Measurements from ENCODE around the gene GATD1. TPM values are rescaled to one million over a fixed set of nuclear protein-coding genes. Genes with fewer than 3 reads are reported as not detected.

Gene GATD1
- total and polyA plus RNA-seq, 9 of the 15 experiments (the other 6 are each of a cell fraction or from before 2014, with no cell fraction given), result 2.8 to 144 (median 36.9) TPM

DNA sequence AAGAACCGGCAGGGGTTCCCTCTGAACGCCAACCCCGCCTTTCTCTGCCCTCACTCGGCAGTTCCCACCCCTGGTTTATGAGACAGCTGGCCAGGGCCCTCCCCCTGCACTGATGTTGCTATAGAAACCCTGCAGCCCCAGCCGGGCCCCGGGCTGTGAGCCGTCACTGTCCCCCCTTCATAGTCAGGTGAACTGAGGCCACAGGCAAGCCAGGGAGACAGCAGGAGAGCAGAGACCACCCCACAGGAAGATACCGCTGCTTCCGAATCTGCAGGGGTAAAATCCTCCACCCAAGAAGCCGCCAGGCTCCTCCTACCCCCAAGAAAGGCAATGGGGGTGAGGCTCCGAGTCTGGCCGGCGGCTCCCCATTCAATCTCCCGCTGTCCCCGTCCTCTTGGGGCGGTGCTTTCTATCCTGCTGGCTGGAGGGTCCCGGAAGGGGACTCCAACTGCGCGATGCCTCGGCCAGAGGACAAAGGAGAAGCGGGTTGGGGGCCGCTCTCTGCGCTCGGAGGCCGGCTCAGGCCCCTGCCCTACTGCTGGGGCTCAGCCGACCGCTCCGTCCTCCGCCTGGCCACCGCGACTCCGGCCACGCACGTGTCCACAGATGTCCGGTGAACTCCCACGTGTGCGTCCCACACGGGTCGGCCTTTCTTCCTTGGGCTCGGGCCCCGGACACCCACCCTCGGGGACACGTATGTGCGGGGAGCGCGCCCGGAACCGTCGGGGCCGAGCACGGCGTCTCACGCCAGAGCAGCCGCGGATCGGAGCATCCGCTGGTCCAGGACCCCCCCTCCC is 20.2 kb upstream of the GATD1 start (continued):
- TF ChIP-seq, protein P1, sequence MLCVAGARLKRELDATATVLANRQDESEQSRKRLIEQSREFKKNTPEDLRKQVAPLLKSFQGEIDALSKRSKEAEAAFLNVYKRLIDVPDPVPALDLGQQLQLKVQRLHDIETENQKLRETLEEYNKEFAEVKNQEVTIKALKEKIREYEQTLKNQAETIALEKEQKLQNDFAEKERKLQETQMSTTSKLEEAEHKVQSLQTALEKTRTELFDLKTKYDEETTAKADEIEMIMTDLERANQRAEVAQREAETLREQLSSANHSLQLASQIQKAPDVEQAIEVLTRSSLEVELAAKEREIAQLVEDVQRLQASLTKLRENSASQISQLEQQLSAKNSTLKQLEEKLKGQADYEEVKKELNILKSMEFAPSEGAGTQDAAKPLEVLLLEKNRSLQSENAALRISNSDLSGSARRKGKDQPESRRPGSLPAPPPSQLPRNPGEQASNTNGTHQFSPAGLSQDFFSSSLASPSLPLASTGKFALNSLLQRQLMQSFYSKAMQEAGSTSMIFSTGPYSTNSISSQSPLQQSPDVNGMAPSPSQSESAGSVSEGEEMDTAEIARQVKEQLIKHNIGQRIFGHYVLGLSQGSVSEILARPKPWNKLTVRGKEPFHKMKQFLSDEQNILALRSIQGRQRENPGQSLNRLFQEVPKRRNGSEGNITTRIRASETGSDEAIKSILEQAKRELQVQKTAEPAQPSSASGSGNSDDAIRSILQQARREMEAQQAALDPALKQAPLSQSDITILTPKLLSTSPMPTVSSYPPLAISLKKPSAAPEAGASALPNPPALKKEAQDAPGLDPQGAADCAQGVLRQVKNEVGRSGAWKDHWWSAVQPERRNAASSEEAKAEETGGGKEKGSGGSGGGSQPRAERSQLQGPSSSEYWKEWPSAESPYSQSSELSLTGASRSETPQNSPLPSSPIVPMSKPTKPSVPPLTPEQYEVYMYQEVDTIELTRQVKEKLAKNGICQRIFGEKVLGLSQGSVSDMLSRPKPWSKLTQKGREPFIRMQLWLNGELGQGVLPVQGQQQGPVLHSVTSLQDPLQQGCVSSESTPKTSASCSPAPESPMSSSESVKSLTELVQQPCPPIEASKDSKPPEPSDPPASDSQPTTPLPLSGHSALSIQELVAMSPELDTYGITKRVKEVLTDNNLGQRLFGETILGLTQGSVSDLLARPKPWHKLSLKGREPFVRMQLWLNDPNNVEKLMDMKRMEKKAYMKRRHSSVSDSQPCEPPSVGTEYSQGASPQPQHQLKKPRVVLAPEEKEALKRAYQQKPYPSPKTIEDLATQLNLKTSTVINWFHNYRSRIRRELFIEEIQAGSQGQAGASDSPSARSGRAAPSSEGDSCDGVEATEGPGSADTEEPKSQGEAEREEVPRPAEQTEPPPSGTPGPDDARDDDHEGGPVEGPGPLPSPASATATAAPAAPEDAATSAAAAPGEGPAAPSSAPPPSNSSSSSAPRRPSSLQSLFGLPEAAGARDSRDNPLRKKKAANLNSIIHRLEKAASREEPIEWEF (CRISPR knock-in tag; IDR thresholded peaks at IDR 0.05), result no peak
- peak; percentile 53 for TF ChIP-seq RBM22 (IDR thresholded peaks at IDR 0.05; ENCODE audit: low read depth, low read length, poor library complexity, severe bottlenecking)
- TF ChIP-seq STAG1 (CRISPR knock-in tag; IDR thresholded peaks at IDR 0.05; ENCODE audit: borderline replicate concordance), result 0 out of 2 replicates have a peak, but pooled peaks have one; percentile 22
- TF ChIP-seq, protein P2, sequence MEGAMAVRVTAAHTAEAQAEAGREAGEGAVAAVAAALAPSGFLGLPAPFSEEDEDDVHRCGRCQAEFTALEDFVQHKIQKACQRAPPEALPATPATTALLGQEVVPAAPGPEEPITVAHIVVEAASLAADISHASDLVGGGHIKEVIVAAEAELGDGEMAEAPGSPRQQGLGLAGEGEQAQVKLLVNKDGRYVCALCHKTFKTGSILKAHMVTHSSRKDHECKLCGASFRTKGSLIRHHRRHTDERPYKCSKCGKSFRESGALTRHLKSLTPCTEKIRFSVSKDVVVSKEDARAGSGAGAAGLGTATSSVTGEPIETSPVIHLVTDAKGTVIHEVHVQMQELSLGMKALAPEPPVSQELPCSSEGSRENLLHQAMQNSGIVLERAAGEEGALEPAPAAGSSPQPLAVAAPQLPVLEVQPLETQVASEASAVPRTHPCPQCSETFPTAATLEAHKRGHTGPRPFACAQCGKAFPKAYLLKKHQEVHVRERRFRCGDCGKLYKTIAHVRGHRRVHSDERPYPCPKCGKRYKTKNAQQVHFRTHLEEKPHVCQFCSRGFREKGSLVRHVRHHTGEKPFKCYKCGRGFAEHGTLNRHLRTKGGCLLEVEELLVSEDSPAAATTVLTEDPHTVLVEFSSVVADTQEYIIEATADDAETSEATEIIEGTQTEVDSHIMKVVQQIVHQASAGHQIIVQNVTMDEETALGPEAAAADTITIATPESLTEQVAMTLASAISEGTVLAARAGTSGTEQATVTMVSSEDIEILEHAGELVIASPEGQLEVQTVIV (CRISPR knock-in tag; IDR thresholded peaks at IDR 0.05; ENCODE audit: borderline replicate concordance), result no peak
- TF ChIP-seq, protein P3, sequence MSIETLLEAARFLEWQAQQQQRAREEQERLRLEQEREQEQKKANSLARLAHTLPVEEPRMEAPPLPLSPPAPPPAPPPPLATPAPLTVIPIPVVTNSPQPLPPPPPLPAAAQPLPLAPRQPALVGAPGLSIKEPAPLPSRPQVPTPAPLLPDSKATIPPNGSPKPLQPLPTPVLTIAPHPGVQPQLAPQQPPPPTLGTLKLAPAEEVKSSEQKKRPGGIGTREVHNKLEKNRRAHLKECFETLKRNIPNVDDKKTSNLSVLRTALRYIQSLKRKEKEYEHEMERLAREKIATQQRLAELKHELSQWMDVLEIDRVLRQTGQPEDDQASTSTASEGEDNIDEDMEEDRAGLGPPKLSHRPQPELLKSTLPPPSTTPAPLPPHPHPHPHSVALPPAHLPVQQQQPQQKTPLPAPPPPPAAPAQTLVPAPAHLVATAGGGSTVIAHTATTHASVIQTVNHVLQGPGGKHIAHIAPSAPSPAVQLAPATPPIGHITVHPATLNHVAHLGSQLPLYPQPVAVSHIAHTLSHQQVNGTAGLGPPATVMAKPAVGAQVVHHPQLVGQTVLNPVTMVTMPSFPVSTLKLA (conservative IDR thresholded peaks at IDR 0.05), result peak; percentile 84 to 91
- TF ChIP-seq TOE1 (IDR thresholded peaks at IDR 0.05; ENCODE audit: borderline replicate concordance), result 0 out of 2 replicates have a peak, but pooled peaks have one; percentile 37
- no peak for TF ChIP-seq TOE1 (CRISPR knock-in tag; IDR thresholded peaks at IDR 0.05; ENCODE audit: borderline replicate concordance, low read depth)
- TF ChIP-seq ZNF695 (CRISPR knock-in tag; IDR thresholded peaks at IDR 0.05), result no peak
- peak; percentile 94 for TF ChIP-seq RFX1 (IDR thresholded peaks at IDR 0.05)
- TF ChIP-seq, protein P4, sequence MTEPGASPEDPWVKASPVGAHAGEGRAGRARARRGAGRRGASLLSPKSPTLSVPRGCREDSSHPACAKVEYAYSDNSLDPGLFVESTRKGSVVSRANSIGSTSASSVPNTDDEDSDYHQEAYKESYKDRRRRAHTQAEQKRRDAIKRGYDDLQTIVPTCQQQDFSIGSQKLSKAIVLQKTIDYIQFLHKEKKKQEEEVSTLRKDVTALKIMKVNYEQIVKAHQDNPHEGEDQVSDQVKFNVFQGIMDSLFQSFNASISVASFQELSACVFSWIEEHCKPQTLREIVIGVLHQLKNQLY (CRISPR knock-in tag; conservative IDR thresholded peaks at IDR 0.05), result 0 out of 4 replicates have a peak, but pooled peaks of 1 of the 2 experiments have one; percentile 68
- TF ChIP-seq RB1 (IDR thresholded peaks at IDR 0.05; ENCODE audit: low read depth), result no peak
- TF ChIP-seq ZNF140 (CRISPR knock-in tag; IDR thresholded peaks at IDR 0.05), result no peak
- TF ChIP-seq, protein P5, sequence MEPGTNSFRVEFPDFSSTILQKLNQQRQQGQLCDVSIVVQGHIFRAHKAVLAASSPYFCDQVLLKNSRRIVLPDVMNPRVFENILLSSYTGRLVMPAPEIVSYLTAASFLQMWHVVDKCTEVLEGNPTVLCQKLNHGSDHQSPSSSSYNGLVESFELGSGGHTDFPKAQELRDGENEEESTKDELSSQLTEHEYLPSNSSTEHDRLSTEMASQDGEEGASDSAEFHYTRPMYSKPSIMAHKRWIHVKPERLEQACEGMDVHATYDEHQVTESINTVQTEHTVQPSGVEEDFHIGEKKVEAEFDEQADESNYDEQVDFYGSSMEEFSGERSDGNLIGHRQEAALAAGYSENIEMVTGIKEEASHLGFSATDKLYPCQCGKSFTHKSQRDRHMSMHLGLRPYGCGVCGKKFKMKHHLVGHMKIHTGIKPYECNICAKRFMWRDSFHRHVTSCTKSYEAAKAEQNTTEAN (CRISPR knock-in tag; IDR thresholded peaks at IDR 0.05), result no peak

Measured in K562 (cell line).